ENCODE measurements around the gene ATG4D.

DNA sequence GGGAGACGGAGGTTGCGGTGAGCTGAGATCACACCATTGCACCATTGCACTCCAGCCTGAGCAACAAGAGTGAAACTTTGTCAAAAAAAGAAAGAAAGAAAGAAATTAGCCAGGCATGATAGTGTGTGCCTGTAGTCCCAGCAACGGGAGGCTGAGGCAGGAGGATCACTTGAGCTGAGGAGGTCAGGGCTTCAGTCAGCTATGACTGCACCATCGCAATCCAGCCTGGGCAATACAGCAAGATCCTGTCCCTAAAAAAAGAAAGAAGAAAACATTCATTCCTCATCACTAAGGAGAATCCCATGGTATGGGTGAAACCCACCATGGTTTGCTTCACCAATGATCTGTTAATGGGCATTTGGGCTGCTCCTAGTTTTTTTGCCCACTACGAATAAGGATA lies 56.4 kb downstream of the ATG4D start:
- TF ChIP-seq, protein P1, sequence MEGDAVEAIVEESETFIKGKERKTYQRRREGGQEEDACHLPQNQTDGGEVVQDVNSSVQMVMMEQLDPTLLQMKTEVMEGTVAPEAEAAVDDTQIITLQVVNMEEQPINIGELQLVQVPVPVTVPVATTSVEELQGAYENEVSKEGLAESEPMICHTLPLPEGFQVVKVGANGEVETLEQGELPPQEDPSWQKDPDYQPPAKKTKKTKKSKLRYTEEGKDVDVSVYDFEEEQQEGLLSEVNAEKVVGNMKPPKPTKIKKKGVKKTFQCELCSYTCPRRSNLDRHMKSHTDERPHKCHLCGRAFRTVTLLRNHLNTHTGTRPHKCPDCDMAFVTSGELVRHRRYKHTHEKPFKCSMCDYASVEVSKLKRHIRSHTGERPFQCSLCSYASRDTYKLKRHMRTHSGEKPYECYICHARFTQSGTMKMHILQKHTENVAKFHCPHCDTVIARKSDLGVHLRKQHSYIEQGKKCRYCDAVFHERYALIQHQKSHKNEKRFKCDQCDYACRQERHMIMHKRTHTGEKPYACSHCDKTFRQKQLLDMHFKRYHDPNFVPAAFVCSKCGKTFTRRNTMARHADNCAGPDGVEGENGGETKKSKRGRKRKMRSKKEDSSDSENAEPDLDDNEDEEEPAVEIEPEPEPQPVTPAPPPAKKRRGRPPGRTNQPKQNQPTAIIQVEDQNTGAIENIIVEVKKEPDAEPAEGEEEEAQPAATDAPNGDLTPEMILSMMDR (IDR thresholded peaks at IDR 0.05; ENCODE audit: borderline replicate concordance, extremely low read depth, low read length, poor library complexity, severe bottlenecking), result no peak
- TF ChIP-seq EZH2 (IDR thresholded peaks at IDR 0.05; ENCODE audit: borderline replicate concordance, low read depth, low read length, severe bottlenecking), result no peak

Measured in DND-41 (cell line).